GM18508 (cell line): Measurements from ENCODE around the gene RCAN1.

Source experiments
- ATAC-seq: cut with Tn5 transposase; IDR thresholded peaks from one replicate; pipeline ENCODE4 v1.9.1; 2021; ENCODE audit warnings: moderate number of reproducible peaks; ENCODE audit not compliant: insufficient read depth, unreplicated experiment

RCAN1 gene

GRCh38 chr21:34548781-34549376 lies 66.0 kb downstream of the RCAN1 start:
- ATAC-seq, result no peak

GRCh38 chr21:34546542-34546941 lies 68.4 kb downstream of the RCAN1 start:
- no peak for ATAC-seq

DNA sequence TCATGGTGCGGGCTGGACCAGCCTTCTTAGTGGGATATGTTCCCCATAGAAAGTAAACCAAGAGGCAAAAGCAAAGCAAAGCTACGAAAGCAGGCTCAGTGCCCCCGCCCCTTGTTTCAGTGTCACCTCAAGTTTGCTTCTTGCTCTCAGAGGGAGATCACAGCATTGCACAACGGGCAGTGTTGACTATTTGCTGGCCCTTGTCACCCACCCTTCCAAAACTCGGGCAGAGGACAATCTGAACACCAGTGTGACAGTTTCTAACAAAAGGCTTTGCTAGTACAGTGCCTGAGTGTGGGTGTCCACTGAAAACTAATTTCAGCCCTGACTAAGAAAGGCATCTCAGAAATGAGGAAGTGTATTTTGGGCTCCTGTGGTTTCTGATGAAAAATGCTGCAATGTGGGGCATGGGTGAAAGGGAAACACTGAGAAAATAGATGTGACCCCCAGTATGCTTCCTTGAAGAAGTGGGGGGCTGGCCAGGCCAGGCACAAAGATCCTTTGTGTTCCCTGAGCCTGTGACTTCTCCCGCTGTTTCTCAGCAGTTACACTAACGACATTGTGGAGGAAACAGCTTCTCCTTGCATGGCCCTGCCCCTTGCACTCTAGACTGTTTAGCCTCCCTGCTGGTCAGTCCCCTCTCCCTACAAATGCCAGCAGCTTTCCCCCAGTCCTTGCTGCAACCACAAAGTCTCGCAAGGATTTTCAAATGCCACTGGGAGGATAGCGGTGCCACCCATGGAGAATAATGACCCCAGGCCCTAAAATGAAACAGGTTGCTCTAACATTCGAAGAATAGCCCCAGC lies 69.6 kb downstream of the RCAN1 start:
- peak; percentile 84 for ATAC-seq

DNA sequence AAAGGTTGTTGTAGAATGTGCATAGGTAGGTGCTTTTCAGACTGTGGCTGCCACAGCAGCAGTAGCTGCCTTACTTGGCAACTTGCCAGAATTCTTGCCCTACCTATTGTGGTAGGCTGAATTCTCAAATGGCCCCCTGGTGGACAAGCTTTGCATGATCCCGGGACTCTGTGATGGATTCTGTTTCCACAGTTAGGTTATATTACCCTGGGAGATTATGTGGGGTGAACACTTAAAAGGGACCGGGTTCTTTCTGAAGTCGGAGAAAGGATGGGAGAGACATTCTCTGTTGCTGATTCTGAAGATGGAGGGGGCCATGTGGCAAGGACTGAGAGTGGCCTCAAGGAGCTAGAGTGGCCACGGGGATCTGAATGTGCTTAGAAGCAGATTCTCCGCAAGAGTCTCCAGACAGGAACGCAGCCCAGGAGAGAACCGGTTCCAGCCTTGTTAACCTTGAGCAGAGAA lies 70.8 kb downstream of the RCAN1 start:
- ATAC-seq, result no peak

GRCh38 chr21:34543017-34543416 lies 71.9 kb downstream of the RCAN1 start:
- no peak for ATAC-seq

- no peak for ATAC-seq
Measured at GRCh38 chr21:34540206-34540605, 74.7 kb downstream of the RCAN1 start.

GRCh38 chr21:34537838-34538237 lies 77.1 kb downstream of the RCAN1 start:
- no peak for ATAC-seq

DNA sequence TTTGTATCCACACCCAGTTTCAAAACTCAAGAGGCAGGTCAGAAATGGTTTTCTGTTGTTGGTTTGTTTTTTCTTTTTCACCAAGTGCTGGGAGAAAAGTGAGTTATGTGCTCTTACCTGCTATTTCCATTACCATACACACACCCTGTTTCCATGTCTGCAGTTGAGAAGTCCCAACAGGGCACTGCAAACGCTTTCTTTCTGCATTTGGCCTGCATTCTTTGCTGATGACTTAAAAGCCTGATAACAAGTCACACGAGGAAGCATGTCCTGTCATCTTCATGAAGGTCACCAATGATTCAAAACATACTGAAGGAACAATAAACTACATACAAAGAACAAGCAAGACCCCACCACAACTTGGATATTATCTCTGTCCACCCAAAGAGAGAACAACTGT lies 78.1 kb downstream of the RCAN1 start:
- no peak for ATAC-seq

- ATAC-seq, result no peak
Measured at GRCh38 chr21:34536311-34536710, 78.6 kb downstream of the RCAN1 start.

GRCh38 chr21:34535886-34536285 lies 79.0 kb downstream of the RCAN1 start:
- ATAC-seq, result no peak

GRCh38 chr21:34534522-34534921 lies 80.4 kb downstream of the RCAN1 start:
- no peak for ATAC-seq

GRCh38 chr21:34533938-34534337 lies 81.0 kb downstream of the RCAN1 start:
- ATAC-seq, result no peak

DNA sequence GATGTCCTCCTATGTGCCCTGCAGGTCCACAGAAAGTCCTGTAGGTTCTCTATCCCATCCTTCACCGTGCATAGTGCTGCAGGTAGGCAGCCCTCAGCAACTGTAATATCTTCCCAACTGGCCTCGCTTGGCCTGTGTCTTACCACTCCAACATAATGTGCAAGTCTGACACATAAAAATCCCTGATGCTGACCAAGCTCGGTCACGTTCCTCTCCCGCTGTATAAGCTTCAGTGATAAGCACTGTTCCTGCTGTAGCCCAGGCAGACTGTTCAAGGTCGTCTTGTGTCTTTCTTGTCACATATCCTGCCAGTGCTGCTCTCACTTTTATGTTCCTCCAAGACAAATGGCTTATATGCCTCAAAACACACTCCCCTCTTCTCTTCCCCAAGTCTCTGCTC lies 83.5 kb downstream of the RCAN1 start:
- ATAC-seq, result no peak

- no peak for ATAC-seq
Measured at GRCh38 chr21:34530261-34530660, 84.7 kb downstream of the RCAN1 start.

DNA sequence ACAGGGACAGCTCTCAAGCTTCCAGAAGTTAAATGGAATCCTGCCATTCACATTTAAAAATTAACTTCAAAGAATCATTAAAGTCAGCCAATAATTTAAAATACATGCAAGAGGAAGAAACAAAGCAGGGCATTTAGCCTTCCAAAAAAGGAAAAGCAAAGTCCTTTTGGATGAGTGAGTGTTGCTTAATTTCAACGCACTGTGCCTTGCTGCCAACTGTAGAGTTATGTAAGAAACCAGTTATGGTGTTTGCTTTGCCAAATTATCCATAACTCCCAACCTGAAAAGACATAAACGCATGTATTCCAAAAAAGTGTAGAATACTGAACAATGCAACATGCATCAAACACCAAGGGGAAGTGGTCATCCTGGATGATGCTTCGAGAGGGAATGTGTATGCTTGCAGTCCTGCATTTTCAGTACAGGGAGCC lies 86.8 kb downstream of the RCAN1 start:
- no peak for ATAC-seq

DNA sequence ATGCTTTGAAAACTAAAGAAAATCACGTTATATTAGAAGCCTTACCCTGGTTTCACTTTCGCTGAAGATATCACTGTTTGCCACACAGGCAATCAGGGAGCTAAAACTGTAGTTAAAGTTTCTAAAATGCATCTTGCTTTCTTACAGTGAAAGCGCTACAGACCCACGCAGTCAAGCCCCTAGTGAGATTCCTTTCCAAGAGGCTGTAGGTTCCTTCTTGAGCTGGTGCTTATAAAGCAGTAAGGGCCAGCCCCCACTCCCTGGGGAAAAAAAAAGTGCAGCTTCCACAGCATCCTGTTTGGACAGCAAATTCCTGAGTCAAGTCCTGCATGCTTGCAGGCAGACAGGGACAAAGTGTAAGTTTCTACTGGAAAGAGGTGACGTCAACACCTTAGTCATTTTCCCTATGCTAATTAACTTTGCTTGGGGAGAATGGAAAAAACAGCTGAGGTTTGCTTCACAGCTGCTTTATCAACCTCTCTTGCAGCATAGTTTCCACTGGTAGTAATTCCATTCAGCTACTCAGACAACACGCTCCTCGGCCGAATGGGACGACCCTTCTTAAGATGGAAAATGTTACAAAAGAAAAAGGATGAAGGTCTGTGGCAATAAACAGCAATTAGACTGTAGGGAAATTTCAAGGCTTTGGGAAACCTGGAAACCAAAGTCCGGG lies 88.2 kb downstream of the RCAN1 start:
- no peak for ATAC-seq

DNA sequence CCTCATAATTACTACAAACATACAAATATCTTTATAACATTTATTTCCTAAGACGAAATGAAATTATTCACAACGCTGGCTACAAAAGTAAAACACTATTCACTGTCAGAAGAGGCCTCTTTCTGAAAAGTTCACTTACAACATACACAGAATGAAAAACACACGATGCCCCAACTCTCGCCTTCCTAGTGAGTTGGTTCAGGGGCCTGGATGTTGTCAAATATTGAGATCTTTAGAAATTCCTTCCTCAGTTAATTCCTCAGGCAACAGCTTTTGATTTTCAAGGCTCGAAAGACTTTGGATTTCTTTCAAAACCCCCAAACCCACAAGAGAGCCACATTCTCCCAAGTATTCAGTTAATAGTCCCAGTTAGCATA lies 88.7 kb downstream of the RCAN1 start:
- ATAC-seq, result no peak

DNA sequence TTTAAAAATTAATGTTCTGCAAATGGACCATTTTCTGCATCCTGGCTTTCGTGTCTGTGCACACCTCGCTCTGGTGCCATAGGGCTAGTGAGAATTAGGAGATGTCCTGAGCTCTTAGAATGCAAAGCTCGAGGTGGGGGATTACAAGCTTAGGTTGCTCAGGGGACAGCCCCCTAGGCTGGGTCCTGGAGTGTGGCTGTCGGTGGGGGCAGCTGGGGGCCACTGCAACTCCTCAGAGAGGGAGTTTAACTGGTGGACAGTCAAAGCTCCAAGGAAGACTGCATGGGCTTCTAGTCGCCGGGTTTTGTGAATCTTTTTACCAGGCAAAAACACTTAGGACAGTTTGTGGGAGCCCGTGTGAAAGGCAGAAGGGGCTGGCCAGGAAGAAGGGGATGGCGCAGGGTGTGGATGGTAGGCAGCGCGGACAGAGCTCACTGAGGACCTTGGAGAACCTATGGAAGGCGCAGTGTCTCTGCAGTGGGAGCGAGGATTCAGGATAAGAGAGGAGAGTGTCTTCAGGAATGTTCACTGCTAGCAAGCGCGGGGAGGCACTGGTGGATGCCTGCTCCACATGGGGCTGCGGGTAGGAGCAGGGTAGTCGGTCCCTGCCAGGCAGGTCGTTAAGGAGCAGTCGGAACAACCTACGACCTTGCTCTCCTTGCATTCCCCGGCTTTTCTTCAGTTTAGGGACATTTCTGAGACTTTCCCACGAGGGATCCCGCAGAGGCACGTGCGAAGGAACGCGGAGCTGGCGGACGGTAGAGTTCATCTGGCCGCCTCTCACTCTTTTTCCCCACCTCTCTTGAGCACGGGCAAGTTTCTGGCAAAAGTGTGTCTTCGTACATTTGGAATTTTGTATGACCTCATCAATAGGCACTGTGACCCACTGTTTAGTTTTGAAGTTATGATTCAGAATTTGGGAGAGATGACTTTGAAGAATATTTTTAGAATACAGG lies 90.0 kb downstream of the RCAN1 start:
- ATAC-seq, result no peak

DNA sequence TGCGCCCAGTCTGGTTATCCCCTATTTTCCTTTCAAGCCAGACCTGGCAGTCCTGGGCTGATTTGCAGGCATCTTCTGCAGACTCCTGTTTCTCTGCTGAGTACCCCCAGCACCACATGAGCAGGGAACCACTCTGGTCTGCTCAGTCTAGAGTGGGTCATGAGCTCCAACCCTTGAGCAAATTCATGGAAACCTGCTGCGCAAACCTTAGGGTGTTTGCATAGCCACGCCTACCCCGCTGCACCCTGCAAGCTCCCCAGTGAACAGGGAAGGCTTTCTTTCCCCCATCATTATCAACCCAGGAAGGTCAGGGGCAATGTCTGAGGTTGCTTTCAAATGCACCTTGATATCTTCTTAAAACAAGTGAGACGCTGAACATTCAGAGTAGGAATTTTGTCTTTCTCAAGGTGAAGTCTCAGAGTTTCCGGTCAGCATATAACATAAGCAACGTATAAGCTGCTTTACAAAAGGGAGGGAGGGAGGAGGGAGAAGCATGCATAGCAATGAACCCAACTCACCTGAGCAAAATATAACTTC lies 91.8 kb downstream of the RCAN1 start:
- no peak for ATAC-seq

DNA sequence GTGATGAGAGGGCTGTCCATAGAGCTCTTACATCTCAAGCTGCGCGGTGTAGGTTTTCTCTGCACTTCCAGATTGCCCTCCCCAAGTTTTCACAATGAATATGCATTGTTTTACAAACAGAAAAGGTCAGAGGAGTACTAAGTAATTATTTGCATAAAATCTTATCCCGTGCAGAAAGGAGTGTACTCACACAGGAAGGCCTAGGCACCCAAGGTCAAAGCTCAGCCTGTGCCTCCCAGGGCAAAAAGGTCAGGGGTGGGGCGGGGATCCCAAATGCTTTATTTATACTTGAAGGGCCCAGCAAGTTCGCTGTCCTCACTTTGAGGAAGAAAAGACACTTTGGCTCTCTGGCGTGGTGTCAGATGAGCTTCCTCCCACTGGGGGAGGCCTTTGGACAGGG lies 92.6 kb downstream of the RCAN1 start:
- ATAC-seq, result no peak
